HG03342 (cell line): ENCODE measurements around the gene ATIC.

ENCODE experiments used
- ATAC-seq: cut with Tn5 transposase; IDR thresholded peaks from one replicate; pipeline ENCODE4 v1.9.1; 2021; ENCODE audit warnings: mild to moderate bottlenecking, moderate library complexity; ENCODE audit not compliant: unreplicated experiment

ATIC gene

DNA sequence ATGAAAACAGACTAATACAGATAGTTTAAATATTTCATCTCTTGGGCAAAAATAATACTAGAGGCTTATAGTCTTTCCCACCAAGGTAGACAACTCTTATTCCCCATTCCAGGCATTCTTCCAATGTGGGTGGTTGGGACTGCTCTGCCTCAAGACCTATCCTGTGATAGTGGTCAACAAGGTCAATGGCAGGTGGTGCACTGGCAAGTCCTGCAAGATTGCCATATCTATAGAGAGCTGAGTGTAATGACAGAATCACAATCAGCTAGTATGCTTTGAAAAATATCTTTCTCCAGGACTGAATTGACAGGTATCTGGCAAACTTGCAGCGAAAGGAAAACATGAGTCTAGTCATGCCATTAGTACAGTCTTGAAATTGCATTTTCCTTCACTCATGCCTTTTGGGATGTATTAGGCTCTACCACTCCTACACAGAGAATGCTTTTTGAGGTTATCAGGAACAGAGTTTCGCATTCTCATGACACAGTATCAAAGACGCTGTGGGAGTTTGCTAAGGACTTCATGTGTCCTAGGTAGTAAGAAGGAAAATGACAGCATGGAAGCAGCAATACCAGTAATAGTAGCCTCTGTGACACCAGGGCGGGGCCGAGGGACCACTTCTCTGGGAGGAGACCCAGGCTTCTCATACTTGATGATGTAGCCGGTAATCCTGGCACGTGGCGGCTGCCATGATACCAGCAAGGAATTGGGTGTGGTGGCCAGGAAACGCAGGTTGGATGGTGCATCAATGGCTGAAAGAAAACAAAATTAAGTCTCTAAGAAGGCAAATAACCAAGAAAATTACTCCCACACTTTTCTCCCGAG lies 63.0 kb downstream of the ATIC start:
- ATAC-seq = no peak

GRCh38 chr2:215375467-215375830 lies 63.6 kb downstream of the ATIC start:
- no peak for ATAC-seq

DNA sequence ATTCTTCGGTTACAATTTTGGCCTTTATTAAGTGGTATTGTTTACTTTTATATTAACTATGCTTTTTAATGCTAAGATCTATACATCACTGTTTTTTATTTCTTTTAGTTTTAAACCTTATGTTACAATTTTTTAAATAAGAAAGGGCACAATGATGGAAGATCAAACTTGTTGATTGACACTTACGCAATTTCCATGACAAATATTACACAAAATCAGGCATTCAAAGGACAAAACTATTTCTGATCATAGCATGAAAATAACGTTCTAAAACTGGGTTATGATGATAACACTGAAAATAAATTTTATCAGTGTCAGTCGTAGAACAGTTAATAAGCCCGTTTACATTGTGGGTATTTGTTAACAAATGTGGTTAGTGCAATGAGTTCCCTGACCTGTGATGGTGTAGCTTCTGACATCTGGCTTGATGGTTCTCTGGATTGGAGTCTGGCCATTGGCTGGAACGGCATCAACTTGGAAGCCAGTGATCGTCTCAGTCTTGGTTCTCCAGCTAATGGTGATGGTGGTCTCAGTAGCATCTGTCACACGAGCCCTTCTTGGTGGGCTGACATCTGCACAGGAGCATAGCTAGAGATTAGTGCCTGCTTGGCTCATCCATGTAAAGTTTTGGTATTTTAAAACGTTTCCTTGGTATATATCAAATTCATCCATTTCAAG lies 64.4 kb downstream of the ATIC start:
- ATAC-seq = no peak

DNA sequence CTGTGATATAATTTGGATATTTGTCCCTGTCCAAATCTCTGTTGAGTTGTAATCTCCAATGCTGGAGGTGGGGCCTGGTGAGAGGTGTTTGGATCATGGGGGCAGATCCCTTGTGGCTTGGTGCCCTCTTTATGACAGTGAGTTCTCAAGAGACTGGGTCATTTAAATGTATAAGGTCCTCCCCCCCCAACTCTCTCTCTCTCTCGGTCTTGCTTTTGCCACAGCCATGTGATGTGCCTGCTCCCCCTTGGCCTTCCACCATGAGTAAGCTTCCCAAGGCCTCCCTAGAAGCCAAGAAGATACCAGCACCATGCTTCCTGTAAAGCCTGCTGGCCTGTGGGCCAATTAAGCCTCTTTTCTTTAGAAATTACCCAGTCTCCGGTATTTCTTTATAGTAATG lies 65.4 kb downstream of the ATIC start:
- ATAC-seq = no peak

GRCh38 chr2:215378045-215378444 lies 66.2 kb downstream of the ATIC start:
- no peak for ATAC-seq

DNA sequence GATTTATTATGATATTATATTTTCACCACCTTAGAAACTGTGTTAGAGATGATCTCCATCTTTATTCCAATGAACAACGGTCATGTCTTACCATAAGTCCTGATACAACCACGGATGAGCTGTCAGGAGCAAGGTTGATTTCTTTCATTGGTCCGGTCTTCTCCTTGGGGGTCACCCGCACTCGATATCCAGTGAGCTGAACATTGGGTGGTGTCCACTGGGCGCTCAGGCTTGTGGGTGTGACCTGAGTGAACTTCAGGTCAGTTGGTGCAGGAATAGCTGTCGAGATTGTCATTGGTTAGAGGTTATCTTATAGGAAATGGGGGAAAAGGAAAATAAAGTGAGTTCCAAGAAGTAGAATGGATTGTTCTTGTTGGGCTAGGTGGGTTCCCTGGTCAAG lies 67.2 kb downstream of the ATIC start:
- ATAC-seq = no peak

DNA sequence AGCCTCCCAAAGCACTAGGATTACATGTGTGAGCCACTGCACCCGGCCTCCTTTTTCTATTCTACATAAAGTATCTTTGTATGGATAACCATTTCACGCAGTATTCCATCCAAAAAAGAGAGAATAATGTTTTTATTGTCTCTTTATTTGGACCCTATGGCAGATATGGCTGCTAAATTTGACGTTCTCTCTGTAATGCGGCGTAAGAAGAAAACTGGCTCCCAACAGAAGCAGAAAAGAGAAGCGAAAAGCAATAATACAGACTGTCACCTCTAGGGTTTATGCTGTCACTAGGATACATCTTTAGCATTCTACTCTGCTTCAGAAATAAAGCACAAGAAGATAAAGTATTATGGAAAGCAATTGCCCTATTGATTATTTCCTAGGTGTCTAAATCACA lies 68.1 kb downstream of the ATIC start:
- ATAC-seq = no peak

- no peak for ATAC-seq
These were observed 68.8 kb downstream of the ATIC start for GRCh38 chr2:215380699-215381098.

GRCh38 chr2:215382011-215382410 lies 70.2 kb downstream of the ATIC start:
- ATAC-seq = no peak

- ATAC-seq = no peak
These were observed 70.6 kb downstream of the ATIC start for GRCh38 chr2:215382480-215382879.

GRCh38 chr2:215383652-215384279 lies 71.9 kb downstream of the ATIC start:
- ATAC-seq = no peak

- no peak for ATAC-seq
These were observed 72.9 kb downstream of the ATIC start for GRCh38 chr2:215384710-215385109.

GRCh38 chr2:215386566-215386965 lies 74.7 kb downstream of the ATIC start:
- no peak for ATAC-seq

GRCh38 chr2:215388002-215388728 lies 76.3 kb downstream of the ATIC start:
- no peak for ATAC-seq

DNA sequence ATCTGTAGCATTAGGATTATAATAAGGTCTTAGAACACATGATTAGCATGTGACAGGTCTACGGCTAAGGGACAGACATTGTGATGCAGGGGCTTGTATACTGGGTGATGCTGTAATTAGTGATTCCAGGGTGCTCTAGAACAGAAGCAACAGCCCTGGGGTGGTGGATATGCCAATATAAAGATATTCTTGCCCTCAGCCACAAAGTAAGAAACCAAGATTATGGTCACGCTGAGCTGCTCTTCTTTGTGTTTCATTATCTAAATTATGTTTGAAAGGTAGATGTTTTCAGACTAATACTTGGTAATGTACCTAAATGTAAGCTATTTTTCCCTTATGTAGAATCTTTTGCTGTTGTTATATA lies 78.7 kb downstream of the ATIC start:
- ATAC-seq = no peak

DNA sequence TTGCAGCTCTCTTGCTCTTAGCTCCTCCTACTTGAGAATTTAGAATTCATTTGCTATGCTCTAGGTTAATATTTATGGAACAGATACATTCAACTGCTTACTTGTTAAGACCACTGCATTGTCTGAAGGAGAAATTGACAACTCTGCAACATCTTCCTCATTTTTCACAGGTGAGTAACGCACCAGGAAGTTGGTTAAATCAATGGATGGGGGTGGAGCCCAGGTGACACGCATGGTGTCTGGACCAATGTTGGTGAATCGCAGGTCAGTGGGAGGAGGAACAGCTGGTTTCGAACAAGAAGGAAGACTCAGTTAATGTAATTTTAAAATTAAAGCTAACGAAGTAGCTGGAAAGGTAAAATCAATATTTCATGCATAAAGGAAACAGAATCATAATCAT lies 79.7 kb downstream of the ATIC start:
- no peak for ATAC-seq

GRCh38 chr2:215392164-215392563 lies 80.3 kb downstream of the ATIC start:
- ATAC-seq = no peak

DNA sequence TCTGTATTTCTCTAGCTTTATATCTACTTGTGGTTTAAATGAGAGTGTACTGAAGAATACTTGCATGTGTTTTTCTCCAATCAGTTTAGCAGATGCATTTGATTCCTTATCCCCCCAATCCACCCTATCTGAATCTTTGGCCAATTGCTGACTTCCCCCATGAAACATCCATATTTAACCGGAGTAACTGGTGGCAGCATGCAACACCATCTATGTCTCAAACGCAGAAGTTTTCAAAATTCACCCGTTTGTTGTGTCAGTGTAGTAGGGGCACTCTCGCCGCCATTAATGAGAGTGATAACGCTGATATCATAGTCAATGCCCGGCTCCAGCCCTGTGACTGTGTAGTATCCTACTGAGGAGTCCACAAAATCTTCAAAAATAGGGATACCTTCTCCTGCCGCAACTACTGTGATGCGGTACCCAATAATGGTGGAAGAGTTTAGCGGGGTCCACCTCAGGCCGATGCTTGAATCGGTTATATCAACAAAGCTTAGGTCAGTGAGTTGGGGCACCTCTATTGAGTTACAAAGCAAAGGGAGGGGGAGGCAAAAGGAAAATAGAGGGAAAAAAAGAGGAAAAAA lies 80.9 kb downstream of the ATIC start:
- no peak for ATAC-seq

- no peak for ATAC-seq
These were observed 82.4 kb downstream of the ATIC start for GRCh38 chr2:215394102-215394805.

DNA sequence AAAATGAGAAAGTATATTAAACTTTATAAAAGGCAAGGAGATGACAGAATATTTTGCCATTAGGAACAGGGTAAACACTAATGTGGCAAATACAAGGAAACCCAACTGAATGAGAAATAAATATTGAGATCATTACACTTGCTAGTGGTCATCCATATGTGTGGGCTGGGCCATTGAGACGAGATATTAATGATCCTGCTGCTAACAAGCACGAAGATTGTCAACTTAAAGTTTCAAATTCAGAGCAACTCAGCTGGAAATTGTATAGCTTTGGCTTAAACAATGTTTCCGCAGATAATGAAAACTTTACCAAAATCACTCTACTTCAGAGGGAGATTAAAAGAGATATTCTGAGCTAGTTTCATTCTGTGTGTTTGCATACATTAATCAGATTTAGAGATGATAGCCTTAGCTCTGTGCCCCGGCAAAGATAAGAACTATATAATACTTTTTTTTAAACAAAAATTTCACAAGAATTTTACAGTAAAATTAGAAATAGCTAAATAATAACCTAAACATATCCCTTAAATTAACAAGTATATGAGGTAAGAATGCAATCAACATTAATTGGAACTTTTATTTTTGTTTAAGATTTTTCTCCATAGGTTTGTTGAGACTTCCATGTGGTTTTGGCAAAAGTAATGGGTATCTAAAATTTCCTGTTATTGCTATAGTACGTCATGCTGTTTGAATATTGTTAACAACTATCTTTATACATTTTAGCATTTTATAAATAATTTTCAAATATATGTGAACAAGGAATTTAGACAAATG lies 84.0 kb downstream of the ATIC start:
- no peak for ATAC-seq
